Stimulated activated effector memory CD8-positive, alpha-beta T cell treated with anti-CD3 and anti-CD28 coated beads, Interleukin-12 subunit alpha, Interleukin-12 subunit beta, amount 100 ng/mL, for 72 hours (primary cell): ENCODE results near the gene RPEL1.
"Not testable (repeated sequence)": the region's sequence is repeated elsewhere in the genome, so short reads cannot be mapped to it uniquely, and the experiment has no call there.

ENCODE experiments used
- ATAC-seq: fragments of 150-1000 bp; cut with Tn5 transposase; 2 replicates; pipeline ENCODE4 v1.10.0; 2021
- DNase-seq, 2 donors: peaks; one replicate each; pipeline ENCODE4 v3.0.0; 2021 to 2022; ENCODE audit warnings: low spot score in 2 of 2
- H3K27ac Mint-ChIP-seq: one replicate; pipeline ENCODE4 v1.8.0; 2022; ENCODE audit warnings: mild to moderate bottlenecking, mixed read lengths
- H3K36me3 Mint-ChIP-seq: one replicate; pipeline ENCODE4 v1.8.0; 2022; ENCODE audit warnings: mild to moderate bottlenecking, mixed read lengths
- H3K4me1 Mint-ChIP-seq: one replicate; pipeline ENCODE4 v1.8.0; 2022; ENCODE audit warnings: mixed read lengths
- H3K4me3 Mint-ChIP-seq: one replicate; pipeline ENCODE4 v1.8.0; 2022; ENCODE audit warnings: mild to moderate bottlenecking, mixed read lengths
- H3K9me3 Mint-ChIP-seq: one replicate; pipeline ENCODE4 v1.8.0; 2022; ENCODE audit warnings: mixed read lengths

Gene RPEL1

GRCh38 chr10:103224133-103224532 lies 21.6 kb upstream of the RPEL1 start:
- ATAC-seq: no peak
- no peak for DNase-seq
- H3K9me3 Mint-ChIP-seq: peaks cover 9% of the 10 kb centered on the region
- no peak overlapping the region for H3K27ac Mint-ChIP-seq
- H3K4me1 Mint-ChIP-seq: no peaks in the 10 kb centered on the region
- H3K36me3 Mint-ChIP-seq: no peaks in the 10 kb centered on the region
- H3K4me3 Mint-ChIP-seq: no peak overlapping the region

DNA sequence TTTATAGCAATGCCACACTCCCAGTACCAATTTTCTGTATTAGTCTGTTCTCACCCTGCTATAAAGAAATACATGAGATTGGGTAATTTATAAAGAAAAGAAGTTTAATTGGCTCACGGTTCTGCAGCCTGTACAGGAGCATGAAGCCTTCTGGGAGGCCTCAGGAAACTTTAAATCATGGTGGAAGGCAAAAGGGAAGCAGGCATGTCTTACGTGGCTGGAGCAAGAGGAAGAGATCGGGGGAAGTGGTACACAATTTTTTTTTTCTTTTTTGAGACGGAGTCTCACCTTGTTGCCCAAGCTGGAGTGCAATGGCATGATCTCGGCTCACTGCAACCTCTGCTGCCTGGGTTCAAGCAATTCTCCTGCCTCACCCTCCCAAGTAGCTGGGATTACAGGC lies 21.0 kb upstream of the RPEL1 start:
- DNase-seq, H3K27ac Mint-ChIP-seq, ATAC-seq, H3K9me3 Mint-ChIP-seq, H3K4me3 Mint-ChIP-seq, H3K36me3 Mint-ChIP-seq, H3K4me1 Mint-ChIP-seq: not testable (repeated sequence)

GRCh38 chr10:103225939-103226338 lies 19.7 kb upstream of the RPEL1 start:
- DNase-seq (no peak), ATAC-seq (no peak)
- H3K9me3 Mint-ChIP-seq: peaks cover 9% of the 10 kb centered on the region
- no peaks in the 10 kb centered on the region for H3K4me1 Mint-ChIP-seq
- no peaks in the 10 kb centered on the region for H3K36me3 Mint-ChIP-seq
- no peak overlapping the region for H3K27ac Mint-ChIP-seq
- H3K4me3 Mint-ChIP-seq: no peak overlapping the region

DNA sequence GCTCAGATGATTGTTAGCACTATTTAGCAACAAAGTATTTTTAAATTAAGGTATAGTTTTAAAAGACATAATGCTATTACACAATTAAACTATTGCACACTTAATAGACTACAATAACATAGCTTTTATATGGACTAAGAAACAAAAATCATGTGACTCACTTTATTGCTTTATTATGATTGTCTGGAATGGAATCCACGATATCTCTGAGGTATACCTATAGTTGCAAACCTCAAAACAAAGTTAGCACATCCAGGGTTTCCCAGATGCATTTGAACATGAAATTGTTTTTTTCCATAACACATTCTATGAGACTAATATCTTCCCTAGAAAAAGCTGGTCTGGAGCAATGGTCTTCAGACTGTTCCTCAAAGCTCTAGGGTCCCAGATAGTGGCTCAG lies 18.3 kb upstream of the RPEL1 start:
- H3K4me1 Mint-ChIP-seq: no peaks in the 10 kb centered on the region
- peaks cover 9% of the 10 kb centered on the region for H3K9me3 Mint-ChIP-seq
- no peaks in the 10 kb centered on the region for H3K36me3 Mint-ChIP-seq
- no peak for ATAC-seq
- DNase-seq: no peak
- H3K4me3 Mint-ChIP-seq: no peak overlapping the region
- no peak overlapping the region for H3K27ac Mint-ChIP-seq

DNA sequence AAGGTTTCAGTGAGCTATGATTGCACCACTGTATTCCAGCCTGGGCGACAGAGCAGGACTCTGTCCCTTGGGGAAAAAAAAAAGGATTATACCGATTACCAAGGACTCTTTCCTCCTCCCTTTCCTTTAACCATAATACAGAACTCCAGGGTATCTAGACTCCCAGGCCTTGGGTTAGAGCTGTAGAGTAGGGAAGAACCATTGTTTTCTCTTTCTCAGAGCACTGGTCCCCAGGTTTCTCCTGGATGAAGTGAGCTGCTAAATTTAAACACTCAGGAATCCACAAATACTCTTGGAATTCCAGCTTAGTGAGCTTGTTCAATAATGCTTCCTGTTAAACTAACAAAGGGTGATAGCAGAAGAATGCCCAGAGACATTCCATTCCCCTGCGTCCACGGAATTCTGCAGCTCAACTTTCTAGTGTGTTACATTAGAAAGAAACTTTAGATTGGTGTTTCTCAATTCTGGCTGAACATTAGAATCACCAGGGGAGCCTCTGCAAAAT lies 14.6 kb upstream of the RPEL1 start:
- Mint-ChIP-seq H3K9me3 (no peaks in the 10 kb centered on the region), H3K27ac (no peak overlapping the region), H3K4me3 (no peak overlapping the region), H3K4me1 (no peaks in the 10 kb centered on the region), H3K36me3 (no peaks in the 10 kb centered on the region)
- no peak for ATAC-seq
- DNase-seq: no peak

- Mint-ChIP-seq H3K4me1 (no peaks in the 10 kb centered on the region), H3K36me3 (no peaks in the 10 kb centered on the region), H3K4me3 (no peak overlapping the region), H3K9me3 (no peaks in the 10 kb centered on the region), H3K27ac (no peak overlapping the region)
- ATAC-seq (no peak), DNase-seq (no peak)
Measured at GRCh38 chr10:103232131-103232673, 13.5 kb upstream of the RPEL1 start.

- no peaks in the 10 kb centered on the region for H3K9me3 Mint-ChIP-seq
- DNase-seq (no peak), ATAC-seq (no peak)
- H3K4me3 Mint-ChIP-seq: no peak overlapping the region
- H3K27ac Mint-ChIP-seq: no peak overlapping the region
- no peaks in the 10 kb centered on the region for H3K4me1 Mint-ChIP-seq
- no peaks in the 10 kb centered on the region for H3K36me3 Mint-ChIP-seq
Measured at GRCh38 chr10:103232772-103233488, 12.8 kb upstream of the RPEL1 start.

- no peak overlapping the region for H3K4me3 Mint-ChIP-seq
- H3K9me3 Mint-ChIP-seq: no peaks in the 10 kb centered on the region
- H3K4me1 Mint-ChIP-seq: peaks cover 7% of the 10 kb centered on the region
- H3K36me3 Mint-ChIP-seq: no peaks in the 10 kb centered on the region
- no peak for DNase-seq
- H3K27ac Mint-ChIP-seq: no peak overlapping the region
- ATAC-seq: no peak
Measured at GRCh38 chr10:103235775-103236174, 9.9 kb upstream of the RPEL1 start.

GRCh38 chr10:103238506-103239252 lies 7.0 kb upstream of the RPEL1 start:
- no peaks in the 10 kb centered on the region for H3K9me3 Mint-ChIP-seq
- no peak overlapping the region for H3K4me3 Mint-ChIP-seq
- no peaks in the 10 kb centered on the region for H3K36me3 Mint-ChIP-seq
- ATAC-seq (no peak), DNase-seq (no peak)
- H3K27ac Mint-ChIP-seq: no peak overlapping the region
- peaks cover 7% of the 10 kb centered on the region for H3K4me1 Mint-ChIP-seq

GRCh38 chr10:103241262-103242011 lies 4.2 kb upstream of the RPEL1 start:
- no peak for DNase-seq

DNA sequence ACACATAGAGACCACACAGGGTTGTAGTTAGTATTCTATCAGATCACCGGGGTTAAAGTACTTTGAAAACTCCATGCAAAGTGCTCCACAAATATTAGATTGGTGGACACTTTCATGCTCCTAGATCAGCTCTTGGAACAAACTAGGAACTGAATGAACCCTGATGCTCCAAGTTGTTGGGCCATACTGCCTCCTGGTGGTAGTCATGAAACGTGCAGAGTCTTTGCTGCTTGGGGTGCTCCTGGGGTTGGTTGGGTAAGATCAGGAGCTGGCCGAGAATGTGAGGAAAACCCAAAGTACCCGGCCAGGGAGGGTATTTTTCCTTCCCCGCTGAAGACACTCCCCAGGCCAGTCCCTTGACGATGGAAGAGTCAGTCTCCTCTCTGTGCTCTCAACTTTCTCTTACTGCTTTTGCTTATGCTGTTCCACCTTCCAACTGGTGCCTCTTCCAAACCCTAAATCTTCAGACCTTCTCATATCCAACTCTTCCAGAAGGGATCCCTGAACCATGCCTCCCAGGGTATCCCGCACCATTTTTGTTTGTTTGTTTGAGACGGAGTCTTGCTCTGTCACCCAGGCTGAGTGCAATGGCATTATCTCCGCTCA lies 918 bp upstream of the RPEL1 start:
- Mint-ChIP-seq H3K9me3 (no peaks in the 10 kb centered on the region), H3K27ac (no peak overlapping the region), H3K4me1 (peaks cover 12% of the 10 kb centered on the region), H3K4me3 (no peak overlapping the region), H3K36me3 (no peaks in the 10 kb centered on the region)
- peak; percentile 78 for ATAC-seq
- peak; percentile 43 to 76 for DNase-seq

More at GRCh38 chr10:103241262-103242011, 4.2 kb upstream of the RPEL1 start:
- H3K36me3 Mint-ChIP-seq: no peaks in the 10 kb centered on the region
- no peak for ATAC-seq
- H3K4me1 Mint-ChIP-seq: peaks cover 12% of the 10 kb centered on the region
- H3K9me3 Mint-ChIP-seq: no peaks in the 10 kb centered on the region
- no peak overlapping the region for H3K4me3 Mint-ChIP-seq
- H3K27ac Mint-ChIP-seq: no peak overlapping the region

GRCh38 chr10:103246324-103246723 lies 637 bp downstream of the RPEL1 start:
- Mint-ChIP-seq H3K4me1 (peaks cover 9% of the 10 kb centered on the region), H3K9me3 (peaks cover 2% of the 10 kb centered on the region), H3K36me3 (peaks cover 11% of the 10 kb centered on the region), H3K27ac (no peak overlapping the region), H3K4me3 (no peak overlapping the region)
- ATAC-seq: no peak
- DNase-seq: no peak

DNA sequence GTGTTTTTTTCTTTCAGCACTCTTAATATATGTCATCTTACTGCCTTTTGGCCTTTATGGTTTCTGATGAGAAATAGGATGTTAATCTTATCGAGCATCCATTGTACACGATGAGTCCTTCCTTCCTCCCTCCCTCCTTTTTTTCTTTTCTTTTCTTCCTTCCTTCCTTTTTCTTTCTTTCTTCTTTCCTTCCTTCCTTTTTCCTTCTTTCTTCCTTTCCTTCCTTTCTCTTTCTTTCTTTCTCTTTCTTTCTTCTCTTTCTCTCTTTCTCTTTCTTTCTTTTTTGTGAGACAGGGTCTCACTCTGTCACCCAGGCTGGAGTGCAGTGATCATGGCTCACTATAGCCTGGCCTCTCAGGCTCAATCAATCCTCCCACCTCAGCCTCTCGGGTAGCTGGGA lies 8.4 kb downstream of the RPEL1 start:
- Mint-ChIP-seq H3K36me3 (peaks cover 15% of the 10 kb centered on the region), H3K4me1 (peaks cover 7% of the 10 kb centered on the region), H3K9me3 (peaks cover 3% of the 10 kb centered on the region), H3K4me3 (no peak overlapping the region), H3K27ac (no peak overlapping the region)
- no peak for ATAC-seq
- DNase-seq: no peak

- Mint-ChIP-seq H3K36me3 (peaks cover 15% of the 10 kb centered on the region), H3K27ac (no peak overlapping the region), H3K4me3 (no peak overlapping the region), H3K4me1 (peaks cover 7% of the 10 kb centered on the region), H3K9me3 (peaks cover 3% of the 10 kb centered on the region)
- peak in 1 of 2 donors; percentile 56 for DNase-seq
- ATAC-seq: peak; percentile 87
Measured at GRCh38 chr10:103254538-103255325, 9.0 kb downstream of the RPEL1 start.
